Hepatocyte (in vitro differentiated cells): Measurements from ENCODE around the gene MYH4.

Source experiments
- EZH2phosphoT487 ChIP-seq: fragments of 200-600 bp; sonication (generic); IDR thresholded peaks from one replicate; pipeline ENCODE4 v1.6.1; 2018; ENCODE audit warnings: antibody characterized with exemption, mild to moderate bottlenecking, low read depth, moderate library complexity; ENCODE audit not compliant: unreplicated experiment, severe bottlenecking
- TF ChIP-seq, protein P1 (sequence below): fragments of 200-600 bp; sonication (generic); IDR thresholded peaks from 2 replicates; pipeline ENCODE4 v1.5.1; 2016; ENCODE audit warnings: antibody characterized with exemption, mild to moderate bottlenecking; ENCODE audit not compliant: poor library complexity

GRCh38 chr17:10516638-10517037, 47.3 kb upstream of the MYH4 start:
- TF ChIP-seq, protein P1, sequence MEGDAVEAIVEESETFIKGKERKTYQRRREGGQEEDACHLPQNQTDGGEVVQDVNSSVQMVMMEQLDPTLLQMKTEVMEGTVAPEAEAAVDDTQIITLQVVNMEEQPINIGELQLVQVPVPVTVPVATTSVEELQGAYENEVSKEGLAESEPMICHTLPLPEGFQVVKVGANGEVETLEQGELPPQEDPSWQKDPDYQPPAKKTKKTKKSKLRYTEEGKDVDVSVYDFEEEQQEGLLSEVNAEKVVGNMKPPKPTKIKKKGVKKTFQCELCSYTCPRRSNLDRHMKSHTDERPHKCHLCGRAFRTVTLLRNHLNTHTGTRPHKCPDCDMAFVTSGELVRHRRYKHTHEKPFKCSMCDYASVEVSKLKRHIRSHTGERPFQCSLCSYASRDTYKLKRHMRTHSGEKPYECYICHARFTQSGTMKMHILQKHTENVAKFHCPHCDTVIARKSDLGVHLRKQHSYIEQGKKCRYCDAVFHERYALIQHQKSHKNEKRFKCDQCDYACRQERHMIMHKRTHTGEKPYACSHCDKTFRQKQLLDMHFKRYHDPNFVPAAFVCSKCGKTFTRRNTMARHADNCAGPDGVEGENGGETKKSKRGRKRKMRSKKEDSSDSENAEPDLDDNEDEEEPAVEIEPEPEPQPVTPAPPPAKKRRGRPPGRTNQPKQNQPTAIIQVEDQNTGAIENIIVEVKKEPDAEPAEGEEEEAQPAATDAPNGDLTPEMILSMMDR, result no peak
- TF ChIP-seq EZH2phosphoT487, result no peak
